Skin of body (tissue), 2 donors: ENCODE data around the gene AK8. TPM values are rescaled to one million over a fixed set of nuclear protein-coding genes. Genes with fewer than 3 reads are reported as not detected.
A peak's percentile ranks its signal among the peaks of the same experiment; 100 is the strongest.
"Not testable (repeated sequence)": the region's sequence is repeated elsewhere in the genome, so short reads cannot be mapped to it uniquely, and the experiment has no call there.

Source experiments
- DNase-seq: peaks from one replicate; lab custom pipeline; 2025; lab: John Stamatoyannopoulos, UW
- total RNA-seq: library from RNA; depleted of rRNA; stranded (reverse); fragments of >200 nt; gene quantifications from one replicate; pipeline ENCODE4 v1.2.3, GENCODE V29; 2014

Gene AK8
- total RNA-seq, 1 donor from 2014 or later = 1.1 TPM

GRCh38 chr9:132774886-132775285 lies 103.2 kb downstream of the AK8 start:
- DNase-seq = no peak

- DNase-seq = no peak
Measured at GRCh38 chr9:132773764-132774339, 104.2 kb downstream of the AK8 start.

- DNase-seq = no peak
Measured at GRCh38 chr9:132773093-132773492, 105.0 kb downstream of the AK8 start.

- not testable (repeated sequence) for DNase-seq
Measured at GRCh38 chr9:132771752-132772151, 106.3 kb downstream of the AK8 start.

- no peak for DNase-seq
Measured at GRCh38 chr9:132770770-132771310, 107.2 kb downstream of the AK8 start.

- peak; percentile 46 for DNase-seq
Measured at GRCh38 chr9:132769906-132770769, 107.9 kb downstream of the AK8 start.

- DNase-seq = peak; percentile 58
Measured at GRCh38 chr9:132768932-132769905, 108.9 kb downstream of the AK8 start.

- DNase-seq = no peak
Measured at GRCh38 chr9:132763574-132763973, 114.5 kb downstream of the AK8 start.

GRCh38 chr9:132762896-132763295 lies 115.2 kb downstream of the AK8 start:
- no peak for DNase-seq

GRCh38 chr9:132761602-132762001 lies 116.5 kb downstream of the AK8 start:
- DNase-seq = no peak

GRCh38 chr9:132760057-132760456 lies 118.0 kb downstream of the AK8 start:
- DNase-seq = no peak

- no peak for DNase-seq
Measured at GRCh38 chr9:132757016-132757415, 121.1 kb downstream of the AK8 start.

- no peak for DNase-seq
Measured at GRCh38 chr9:132756214-132756845, 121.8 kb downstream of the AK8 start.

- DNase-seq = no peak
Measured at GRCh38 chr9:132755096-132755495, 123.0 kb downstream of the AK8 start.

GRCh38 chr9:132754236-132754635 lies 123.8 kb downstream of the AK8 start:
- no peak for DNase-seq

- DNase-seq = no peak
Measured at GRCh38 chr9:132753593-132753880, 124.5 kb downstream of the AK8 start.

GRCh38 chr9:132752877-132753592 lies 125.0 kb downstream of the AK8 start:
- no peak for DNase-seq

GRCh38 chr9:132750668-132751067 lies 127.4 kb downstream of the AK8 start:
- DNase-seq = no peak

GRCh38 chr9:132749306-132749705 lies 128.8 kb downstream of the AK8 start:
- no peak for DNase-seq

- no peak for DNase-seq
Measured at GRCh38 chr9:132748450-132748849, 129.6 kb downstream of the AK8 start.
